VCaP (cell line): Measurements from ENCODE around the gene PARD3B.

Experiments used
- H3K27ac ChIP-seq: fragments of 450-650 bp; 2 replicates; pipeline ENCODE4 v1.5.1; 2017
- CTCF ChIP-seq: fragments of 450-650 bp; conservative IDR thresholded peaks from 2 replicates; pipeline ENCODE4 v1.5.1; 2017; ENCODE audit warnings: mild to moderate bottlenecking, moderate library complexity

PARD3B gene

GRCh38 chr2:204944927-204945326, 399.7 kb downstream of the PARD3B start:
- TF ChIP-seq CTCF, result no peak
- peak overlapping the region; percentile 88 for H3K27ac ChIP-seq

- no peak for TF ChIP-seq CTCF
- H3K27ac ChIP-seq, result peak overlapping the region; percentile 88
These were observed 400.1 kb downstream of the PARD3B start for GRCh38 chr2:204945376-204945775.

- TF ChIP-seq CTCF, result no peak
- peak overlapping the region; percentile 88 for H3K27ac ChIP-seq
These were observed 401.6 kb downstream of the PARD3B start for GRCh38 chr2:204946892-204947291.

- no peak for TF ChIP-seq CTCF
- H3K27ac ChIP-seq, result peak overlapping the region; percentile 88
These were observed 402.1 kb downstream of the PARD3B start for GRCh38 chr2:204947405-204947804.

GRCh38 chr2:204948024-204948763, 402.9 kb downstream of the PARD3B start:
- H3K27ac ChIP-seq, result peak overlapping the region; percentile 88

GRCh38 chr2:204948822-204949221, 403.5 kb downstream of the PARD3B start:
- peak overlapping the region; percentile 88 for H3K27ac ChIP-seq
- no peak for TF ChIP-seq CTCF

More at GRCh38 chr2:204948024-204948763, 402.9 kb downstream of the PARD3B start:
- no peak for TF ChIP-seq CTCF

- TF ChIP-seq CTCF, result no peak
- no peak overlapping the region for H3K27ac ChIP-seq
These were observed 405.5 kb downstream of the PARD3B start for GRCh38 chr2:204950695-204951346.
